OCI-LY7 (cell line): ENCODE data around the gene SCN3A. TPM values are rescaled to one million over a fixed set of nuclear protein-coding genes. Genes with fewer than 3 reads are reported as not detected.

Source experiments
- BruUV-seq: library from RNA; stranded (reverse); fragments of 400-500 nt; replicated peaks from 2 replicates; lab custom pipeline; 2021; lab: Mats Ljungman, UMichigan
- CTCF ChIA-PET: fragments of 300-600 bp; sonication (Branson Sonifier 250); formaldehyde crosslinking; loops from one replicate; lab custom pipeline; 2022; ENCODE audit warnings: antibody characterized with exemption; ENCODE audit not compliant: unreplicated experiment; lab: Charles Lee
- POLR2A ChIA-PET: fragments of 300-600 bp; sonication (Branson Sonifier 250); formaldehyde crosslinking; loops from one replicate; lab custom pipeline; 2022; ENCODE audit warnings: antibody characterized with exemption; lab: Charles Lee
- DNase-seq: peaks from one replicate; pipeline ENCODE4 v3.0.0-alpha.2; 2015; ENCODE audit warnings: low spot score
- H2AFZ ChIP-seq: fragments of 200-600 bp; sonication (generic), shearing (Covaris generic); 2 replicates; pipeline ENCODE4 v1.6.1; 2014; ENCODE audit warnings: mild to moderate bottlenecking, antibody characterized with exemption, low read length, moderate library complexity
- H3K27ac ChIP-seq: fragments of 200-600 bp; sonication (generic); 2 replicates; pipeline ENCODE4 v1.5.1; 2014; ENCODE audit warnings: mixed run types, low read depth, mild to moderate bottlenecking, moderate library complexity, low read length, inconsistent platforms; ENCODE audit not compliant: poor library complexity, severe bottlenecking
- H3K36me3 ChIP-seq: fragments of 200-600 bp; sonication (generic); 2 replicates; pipeline ENCODE4 v1.6.1; 2014; ENCODE audit warnings: mild to moderate bottlenecking, antibody characterized with exemption, low read length, moderate library complexity, mixed read lengths; ENCODE audit not compliant: insufficient read depth
- H3K4me1 ChIP-seq: fragments of 200-600 bp; sonication (generic); 2 replicates; pipeline ENCODE4 v1.5.1; 2014; ENCODE audit warnings: mild to moderate bottlenecking, low read length; ENCODE audit not compliant: insufficient read depth, poor library complexity, severe bottlenecking
- H3K4me2 ChIP-seq: fragments of 200-600 bp; sonication (generic); 2 replicates; pipeline ENCODE4 v1.6.1; 2014; ENCODE audit warnings: mild to moderate bottlenecking, low read length
- H3K4me3 ChIP-seq: fragments of 200-600 bp; sonication (generic); 2 replicates; pipeline ENCODE4 v1.5.1; 2014; ENCODE audit warnings: mild to moderate bottlenecking, low read depth, low read length; ENCODE audit not compliant: poor library complexity, severe bottlenecking
- H3K79me2 ChIP-seq: fragments of 200-600 bp; sonication (generic); 2 replicates; pipeline ENCODE4 v1.6.1; 2016; ENCODE audit warnings: low read depth, mild to moderate bottlenecking, low read length, moderate library complexity, mixed read lengths; ENCODE audit not compliant: insufficient read depth
- H3K9me2 ChIP-seq: fragments of 200-600 bp; sonication (generic); 2 replicates; pipeline ENCODE4 v1.6.1; 2016; ENCODE audit warnings: mild to moderate bottlenecking, low read length, mixed read lengths; ENCODE audit not compliant: insufficient read depth
- H3K9me3 ChIP-seq: fragments of 200-600 bp; sonication (generic); 2 replicates; pipeline ENCODE4 v1.6.1; 2014; ENCODE audit warnings: mild to moderate bottlenecking, mixed run types, low read length, mixed read lengths
- H4K20me1 ChIP-seq: fragments of 200-600 bp; sonication (generic); 2 replicates; pipeline ENCODE4 v1.6.1; 2014; ENCODE audit warnings: mild to moderate bottlenecking, antibody characterized with exemption, low read length, moderate library complexity, mixed read lengths; ENCODE audit not compliant: insufficient read depth
- EZH2phosphoT487 ChIP-seq: fragments of 200-600 bp; sonication (generic); IDR thresholded peaks from 2 replicates; pipeline ENCODE4 v1.6.1; 2018; ENCODE audit warnings: low read depth, borderline replicate concordance, mild to moderate bottlenecking, mixed run types, antibody characterized with exemption, low read length, moderate library complexity, mixed read lengths
- intact Hi-C: fragments of 100-400 bp; cut with micrococcal nuclease; formaldehyde crosslinking; loops from one replicate; pipeline ENCODE4 v1.10.0; 2022; ENCODE audit not compliant: unreplicated experiment
- total RNA-seq, 2 experiments: library from RNA; depleted of rRNA in 1 of 2; stranded (reverse); fragments of >200 nt in 1 of 2; shearing (Covaris generic) in 1 of 2; gene quantifications; 2 replicates each; pipeline ENCODE4 v1.2.3, GENCODE V29; 2014 to 2022
- TF ChIP-seq, protein P1 (sequence below): fragments of 200-600 bp; sonication (generic); conservative IDR thresholded peaks from 2 replicates; pipeline ENCODE4 v1.5.1; 2014; ENCODE audit warnings: mild to moderate bottlenecking, antibody characterized with exemption, low read length, moderate library complexity, mixed read lengths

SCN3A gene
- total RNA-seq, 2 experiments from 2014 or later: 7.1 to 8.0 TPM

DNA sequence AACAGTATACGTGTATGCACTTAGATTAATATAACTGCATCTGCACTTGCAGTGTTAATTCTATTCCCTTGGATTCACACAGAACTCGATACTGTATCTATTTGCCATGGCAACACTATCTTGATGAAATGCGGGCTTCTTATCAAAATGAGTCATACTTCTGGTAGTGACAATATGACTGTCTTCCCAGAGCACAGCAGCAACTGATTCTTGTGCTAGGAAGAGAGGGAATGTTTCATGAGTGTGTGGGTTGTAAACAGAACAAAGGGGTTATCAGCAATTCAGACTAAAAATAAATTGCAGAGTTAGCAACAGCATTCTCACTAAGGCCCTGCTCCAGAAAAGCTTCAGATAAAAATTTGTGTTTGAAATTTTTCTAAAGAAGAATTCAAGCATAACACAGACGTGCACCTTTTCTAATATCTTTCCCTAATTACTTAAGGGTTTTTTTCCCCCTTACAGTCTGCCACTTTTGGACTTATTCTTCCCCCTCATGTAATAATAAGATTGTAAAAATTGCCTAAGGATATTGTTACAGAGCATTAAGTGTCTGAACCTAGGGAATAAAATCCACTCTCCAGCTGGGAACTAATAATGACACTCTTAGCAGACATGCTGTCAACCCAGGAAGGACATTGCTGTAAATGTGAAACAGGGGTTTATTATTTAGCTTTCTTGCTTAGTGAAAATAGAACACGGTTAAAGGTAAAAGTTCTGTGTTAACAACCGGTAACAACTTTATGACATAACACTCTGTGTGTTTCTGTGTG, 148.6 kb downstream of the SCN3A start:
- no TSS peak for BruUV-seq
- Histone ChIP-seq H3K27ac (no peak overlapping the region), H3K4me3 (no peak overlapping the region), H3K9me2 (no peaks in the 10 kb centered on the region), H2AFZ (no peak overlapping the region), H3K9me3 (no peaks in the 10 kb centered on the region), H3K4me2 (no peak overlapping the region), H4K20me1 (no peaks in the 10 kb centered on the region), H3K36me3 (no peaks in the 10 kb centered on the region), H3K79me2 (no peaks in the 10 kb centered on the region), H3K4me1 (no peaks in the 10 kb centered on the region)
- POLR2A ChIA-PET: interaction anchor here (0.6 to 0.7 kb wide), 2 partner anchors 508 to 1263 kb away, joined by 3 read pairs; no protein-coding TSS in a partner anchor
- intact Hi-C loops: no loop called here
- no peak for DNase-seq
- CTCF ChIA-PET: no interaction called here
- TF ChIP-seq EZH2phosphoT487: no peak
- TF ChIP-seq, protein P1, sequence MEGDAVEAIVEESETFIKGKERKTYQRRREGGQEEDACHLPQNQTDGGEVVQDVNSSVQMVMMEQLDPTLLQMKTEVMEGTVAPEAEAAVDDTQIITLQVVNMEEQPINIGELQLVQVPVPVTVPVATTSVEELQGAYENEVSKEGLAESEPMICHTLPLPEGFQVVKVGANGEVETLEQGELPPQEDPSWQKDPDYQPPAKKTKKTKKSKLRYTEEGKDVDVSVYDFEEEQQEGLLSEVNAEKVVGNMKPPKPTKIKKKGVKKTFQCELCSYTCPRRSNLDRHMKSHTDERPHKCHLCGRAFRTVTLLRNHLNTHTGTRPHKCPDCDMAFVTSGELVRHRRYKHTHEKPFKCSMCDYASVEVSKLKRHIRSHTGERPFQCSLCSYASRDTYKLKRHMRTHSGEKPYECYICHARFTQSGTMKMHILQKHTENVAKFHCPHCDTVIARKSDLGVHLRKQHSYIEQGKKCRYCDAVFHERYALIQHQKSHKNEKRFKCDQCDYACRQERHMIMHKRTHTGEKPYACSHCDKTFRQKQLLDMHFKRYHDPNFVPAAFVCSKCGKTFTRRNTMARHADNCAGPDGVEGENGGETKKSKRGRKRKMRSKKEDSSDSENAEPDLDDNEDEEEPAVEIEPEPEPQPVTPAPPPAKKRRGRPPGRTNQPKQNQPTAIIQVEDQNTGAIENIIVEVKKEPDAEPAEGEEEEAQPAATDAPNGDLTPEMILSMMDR: no peak

DNA sequence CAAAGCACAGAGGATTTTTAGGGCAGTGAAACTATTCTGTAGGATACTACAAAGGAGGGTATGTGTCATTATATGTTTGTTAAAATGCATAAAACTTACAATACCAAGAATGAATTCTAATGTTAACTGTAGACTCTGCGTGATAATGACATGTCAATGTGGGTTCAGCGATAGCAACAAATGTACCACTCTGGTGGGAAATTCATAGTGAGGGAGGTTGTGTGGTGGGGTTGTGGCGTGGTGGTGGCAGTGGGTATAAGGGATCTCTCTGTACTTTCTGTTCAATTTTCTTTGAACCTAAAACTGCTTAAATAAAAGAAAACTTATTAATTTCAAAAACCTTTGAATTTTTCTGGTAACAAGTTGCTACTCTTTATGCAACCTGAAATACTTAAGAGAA, 149.2 kb downstream of the SCN3A start:
- H3K4me1 ChIP-seq: no peaks in the 10 kb centered on the region
- H3K9me2 ChIP-seq: no peaks in the 10 kb centered on the region
- BruUV-seq: no TSS peak
- no peak for DNase-seq
- intact Hi-C loops: no loop called here
- no peak overlapping the region for H3K4me2 ChIP-seq
- H3K4me3 ChIP-seq: no peak overlapping the region
- H3K27ac ChIP-seq: no peak overlapping the region
- TF ChIP-seq, protein P1: no peak
- no peak for TF ChIP-seq EZH2phosphoT487
- no peaks in the 10 kb centered on the region for H3K79me2 ChIP-seq
- H4K20me1 ChIP-seq: no peaks in the 10 kb centered on the region
- no peaks in the 10 kb centered on the region for H3K9me3 ChIP-seq
- CTCF ChIA-PET: no interaction called here
- POLR2A ChIA-PET: interaction anchor here (0.7 kb wide), 1 partner anchor 507 kb away, joined by 3 read pairs; no protein-coding TSS in a partner anchor
- H3K36me3 ChIP-seq: no peaks in the 10 kb centered on the region
- H2AFZ ChIP-seq: no peak overlapping the region
